Fibroblast of mammary gland (primary cell): Measurements from ENCODE around the gene CSNK1D.

ENCODE experiments used
- DNase-seq: peaks from one replicate; pipeline ENCODE4 v3.0.0-alpha.2; 2010; ENCODE audit warnings: low read depth
- H3K4me3 ChIP-seq: 2 replicates; pipeline ENCODE4 v1.5.1; 2011; ENCODE audit warnings: low read depth, mild to moderate bottlenecking, low read length, moderate library complexity; ENCODE audit not compliant: control insufficient read depth
- CTCF ChIP-seq: conservative IDR thresholded peaks from 2 replicates; pipeline ENCODE4 v1.5.1; 2011; ENCODE audit warnings: low read depth, low read length, inconsistent platforms; ENCODE audit not compliant: control insufficient read depth, insufficient read depth

The CSNK1D gene

GRCh38 chr17:82297714-82298537 is 24.4 kb upstream of the CSNK1D start:
- peak; percentile 99 for DNase-seq
- H3K4me3 ChIP-seq = peak overlapping the region; percentile 46
- no peak for TF ChIP-seq CTCF

GRCh38 chr17:82297280-82297713 is 23.8 kb upstream of the CSNK1D start:
- no peak for TF ChIP-seq CTCF
- H3K4me3 ChIP-seq = peak overlapping the region; percentile 46
- peak; percentile 98 for DNase-seq

GRCh38 chr17:82296511-82297279 is 23.2 kb upstream of the CSNK1D start:
- H3K4me3 ChIP-seq = peak overlapping the region; percentile 46
- peak; percentile 44 for DNase-seq
- TF ChIP-seq CTCF = no peak

GRCh38 chr17:82295472-82295814 is 21.9 kb upstream of the CSNK1D start:
- no peak overlapping the region for H3K4me3 ChIP-seq
- TF ChIP-seq CTCF = no peak
- DNase-seq = peak; percentile 39

GRCh38 chr17:82294064-82294773 is 20.7 kb upstream of the CSNK1D start:
- peak; percentile 57 for DNase-seq
- H3K4me3 ChIP-seq = peak overlapping the region; percentile 45
- no peak for TF ChIP-seq CTCF

- peak; percentile 99 for DNase-seq
- TF ChIP-seq CTCF = no peak
- peak overlapping the region; percentile 62 for H3K4me3 ChIP-seq
These were observed 19.0 kb upstream of the CSNK1D start for GRCh38 chr17:82292251-82293154.
